ENCODE results near the gene FAM241A.
A peak's percentile ranks its signal among the peaks of the same experiment; 100 is the strongest.

The FAM241A gene

GRCh38 chr4:112219826-112220366 is 74.6 kb downstream of the FAM241A start:
- DNase-seq, result no peak

GRCh38 chr4:112222219-112222955 is 77.1 kb downstream of the FAM241A start:
- no peak for DNase-seq

- no peak for DNase-seq
Measured at GRCh38 chr4:112225157-112225556, 79.9 kb downstream of the FAM241A start.

- DNase-seq, result peak; percentile 80 to 88
Measured at GRCh38 chr4:112230879-112231778, 85.9 kb downstream of the FAM241A start.

GRCh38 chr4:112231779-112232713 is 86.8 kb downstream of the FAM241A start, which contains the start of gene AP1AR:
TSS of gene AP1AR (plus strand) at chr4:112231787. CDS start at chr4:112232092, 305 bp downstream.
- peak; percentile 45 to 61 for DNase-seq

GRCh38 chr4:112234952-112235609 is 89.8 kb downstream of the FAM241A start:
- no peak for DNase-seq

GRCh38 chr4:112236040-112236439 is 90.8 kb downstream of the FAM241A start:
- no peak for DNase-seq

- no peak for DNase-seq
Measured at GRCh38 chr4:112238833-112239232, 93.6 kb downstream of the FAM241A start.

Data from NCI-H187 (cell line).